ENCODE data around the gene PTPN11.
A peak's percentile ranks its signal among the peaks of the same experiment; 100 is the strongest.
"Not testable (repeated sequence)": the region's sequence is repeated elsewhere in the genome, so short reads cannot be mapped to it uniquely, and the experiment has no call there.

The PTPN11 gene

DNA sequence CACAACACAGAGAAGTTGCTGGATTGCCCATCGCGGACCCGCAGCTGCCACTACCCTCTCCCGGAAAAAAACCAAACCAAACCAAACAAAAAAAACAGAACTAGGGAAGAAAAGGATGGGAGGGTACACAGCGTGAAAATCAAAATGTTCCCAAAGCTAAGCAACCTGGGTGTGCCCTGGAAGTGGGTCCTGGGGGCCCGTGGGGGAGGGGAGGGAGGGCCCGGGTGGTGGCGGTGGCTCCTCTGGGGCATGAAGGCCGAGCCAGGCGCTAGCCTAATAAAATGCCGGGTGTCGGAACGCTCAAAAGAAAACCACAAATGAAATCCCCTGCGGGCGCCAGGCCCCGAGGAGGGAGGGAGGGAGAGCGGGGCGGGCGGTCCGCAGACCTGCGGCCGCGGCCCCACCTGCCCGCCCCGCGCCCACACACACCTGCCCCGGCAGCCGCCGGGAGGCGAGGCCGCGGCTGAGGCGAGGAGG, 37.3 kb upstream of the PTPN11 start:
- TF ChIP-seq, protein P1, sequence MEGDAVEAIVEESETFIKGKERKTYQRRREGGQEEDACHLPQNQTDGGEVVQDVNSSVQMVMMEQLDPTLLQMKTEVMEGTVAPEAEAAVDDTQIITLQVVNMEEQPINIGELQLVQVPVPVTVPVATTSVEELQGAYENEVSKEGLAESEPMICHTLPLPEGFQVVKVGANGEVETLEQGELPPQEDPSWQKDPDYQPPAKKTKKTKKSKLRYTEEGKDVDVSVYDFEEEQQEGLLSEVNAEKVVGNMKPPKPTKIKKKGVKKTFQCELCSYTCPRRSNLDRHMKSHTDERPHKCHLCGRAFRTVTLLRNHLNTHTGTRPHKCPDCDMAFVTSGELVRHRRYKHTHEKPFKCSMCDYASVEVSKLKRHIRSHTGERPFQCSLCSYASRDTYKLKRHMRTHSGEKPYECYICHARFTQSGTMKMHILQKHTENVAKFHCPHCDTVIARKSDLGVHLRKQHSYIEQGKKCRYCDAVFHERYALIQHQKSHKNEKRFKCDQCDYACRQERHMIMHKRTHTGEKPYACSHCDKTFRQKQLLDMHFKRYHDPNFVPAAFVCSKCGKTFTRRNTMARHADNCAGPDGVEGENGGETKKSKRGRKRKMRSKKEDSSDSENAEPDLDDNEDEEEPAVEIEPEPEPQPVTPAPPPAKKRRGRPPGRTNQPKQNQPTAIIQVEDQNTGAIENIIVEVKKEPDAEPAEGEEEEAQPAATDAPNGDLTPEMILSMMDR (IDR thresholded peaks at IDR 0.05), result no peak
- Histone ChIP-seq H3K27ac (peak overlapping the region; percentile 63 to 92), H3K4me3 (peak overlapping the region; percentile 97)
- no peak for DNase-seq (ENCODE audit: low spot score)

DNA sequence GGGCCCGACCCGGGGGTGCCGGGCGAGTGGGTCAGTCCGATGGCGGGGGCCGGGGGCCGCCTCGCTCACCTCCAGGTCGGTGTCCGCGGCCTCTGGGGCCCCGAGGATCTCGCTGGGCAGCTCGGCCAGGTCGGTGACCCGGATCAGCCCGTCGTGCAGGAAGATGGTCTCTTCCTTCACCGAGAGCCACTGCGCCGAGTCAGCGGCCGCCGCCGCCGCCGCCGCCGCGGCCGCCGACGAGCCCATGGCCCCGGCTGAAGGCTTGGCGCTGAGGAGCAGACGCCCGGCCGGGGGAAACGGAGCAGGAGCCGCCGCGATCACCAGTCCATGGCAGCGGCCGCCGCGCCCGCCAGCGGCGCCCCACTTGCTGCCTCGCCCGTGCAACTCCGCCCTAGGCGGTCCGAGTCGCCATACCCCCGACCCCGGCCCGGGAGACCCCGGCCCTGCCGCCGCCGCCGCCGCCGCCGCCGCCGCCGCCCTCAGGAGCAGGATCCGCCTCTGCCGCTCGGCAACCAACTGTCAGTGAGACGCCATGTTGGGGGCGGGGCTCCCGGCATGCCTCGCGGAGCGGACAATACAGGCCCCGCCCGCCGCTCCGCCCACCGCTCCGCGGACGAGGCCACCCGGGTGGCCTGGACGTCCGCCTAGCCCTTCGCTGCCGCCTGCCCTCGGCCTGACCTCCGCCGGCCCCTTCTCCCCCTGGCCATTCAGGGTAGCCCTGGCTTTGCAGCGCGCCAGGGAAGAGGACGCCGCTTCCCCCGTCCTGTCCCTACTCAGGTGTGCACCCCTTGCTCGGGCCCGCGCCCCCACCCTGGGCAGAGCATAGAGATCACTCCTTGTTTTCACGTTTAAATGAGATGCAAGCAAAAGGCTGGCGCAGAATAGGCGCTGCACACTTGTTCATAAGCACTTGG, 36.6 kb upstream of the PTPN11 start, which contains the start of gene HECTD4:
Gene HECTD4 (minus strand): TSS at position 549 of the 914 bp plus-strand sequence. CDS start 303 bp downstream, at position 246.
- peak; percentile 93 for DNase-seq (ENCODE audit: low spot score)
- H3K27ac ChIP-seq, result peak within 1 kb of the TSS; percentile 63 to 92

DNA sequence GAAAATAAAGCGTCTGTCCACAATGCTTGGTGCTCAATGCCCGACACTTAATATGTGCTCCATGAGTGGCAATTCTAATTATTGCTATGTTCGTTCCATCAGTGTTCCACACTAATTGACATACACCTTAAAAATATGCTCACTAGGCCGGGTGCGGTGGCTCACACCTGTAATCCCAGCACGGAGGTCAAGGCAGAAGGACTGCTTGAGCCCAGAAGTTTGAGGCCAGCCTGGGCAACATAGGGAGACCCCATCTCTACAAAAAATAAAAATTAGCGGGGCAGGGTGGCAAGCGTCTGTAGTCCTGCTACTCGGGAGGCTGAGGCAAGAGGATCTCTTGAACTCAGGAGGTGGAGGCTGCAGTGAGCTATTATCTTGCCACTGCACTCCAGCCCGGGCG, 35.9 kb upstream of the PTPN11 start:
- TF ChIP-seq, protein P1 (IDR thresholded peaks at IDR 0.05), result no peak
- peak overlapping the region; percentile 97 for H3K4me3 ChIP-seq
- peak overlapping the region in 1 of 2 donors; percentile 92 for H3K27ac ChIP-seq
- DNase-seq (ENCODE audit: low spot score), result no peak

More for the DNA sequence above, 36.6 kb upstream of the PTPN11 start, which contains the start of gene HECTD4:
- TF ChIP-seq, protein P1 (IDR thresholded peaks at IDR 0.05), result no peak
- peak within 1 kb of the TSS; percentile 97 for H3K4me3 ChIP-seq

DNA sequence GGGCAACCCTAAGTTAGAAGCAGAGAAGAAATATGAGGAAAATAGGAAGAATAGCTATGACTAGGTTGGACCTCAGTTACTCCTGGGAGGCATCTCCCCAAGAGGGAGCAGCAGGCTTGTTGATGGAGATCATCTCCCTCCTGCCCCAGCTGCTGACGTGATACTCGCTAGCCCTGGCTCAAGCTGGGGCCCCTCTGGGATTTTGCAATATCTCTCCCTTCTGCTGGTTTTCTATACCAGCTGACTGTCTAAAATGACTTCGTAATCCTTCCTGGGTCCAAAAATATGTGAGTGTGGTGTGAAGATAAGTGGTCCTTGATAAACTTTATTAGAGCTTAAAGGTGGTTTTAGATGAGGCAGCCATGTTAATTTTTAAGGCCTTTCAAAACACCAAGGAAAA, 32.0 kb upstream of the PTPN11 start:
- H3K4me3 ChIP-seq, result no peak overlapping the region
- DNase-seq (ENCODE audit: low spot score), result no peak
- TF ChIP-seq, protein P1 (IDR thresholded peaks at IDR 0.05), result no peak
- H3K27ac ChIP-seq, result peak overlapping the region in 1 of 2 donors; percentile 10

DNA sequence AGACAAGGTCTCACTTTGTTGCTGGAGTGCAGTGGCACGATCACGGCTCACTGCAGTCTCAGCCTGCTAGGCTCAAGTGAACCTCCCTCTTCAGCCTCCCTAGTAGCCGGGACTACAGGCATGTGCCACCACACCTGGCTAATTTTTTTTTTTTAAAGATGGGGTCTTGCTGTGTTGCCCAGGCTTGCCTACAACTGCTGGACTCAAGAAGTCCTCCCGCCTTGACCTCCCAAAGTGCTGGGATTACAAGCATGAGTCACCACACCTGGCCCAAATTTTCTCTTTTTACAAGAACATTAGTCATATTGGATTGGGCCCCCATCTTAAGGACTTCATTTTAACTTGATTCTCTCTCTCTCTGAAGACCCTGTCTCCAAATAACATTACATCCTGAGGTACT, 29.5 kb upstream of the PTPN11 start:
- TF ChIP-seq, protein P1 (IDR thresholded peaks at IDR 0.05), result no peak
- H3K4me3 ChIP-seq, result no peak overlapping the region
- no peak overlapping the region for H3K27ac ChIP-seq
- no peak for DNase-seq (ENCODE audit: low spot score)

DNA sequence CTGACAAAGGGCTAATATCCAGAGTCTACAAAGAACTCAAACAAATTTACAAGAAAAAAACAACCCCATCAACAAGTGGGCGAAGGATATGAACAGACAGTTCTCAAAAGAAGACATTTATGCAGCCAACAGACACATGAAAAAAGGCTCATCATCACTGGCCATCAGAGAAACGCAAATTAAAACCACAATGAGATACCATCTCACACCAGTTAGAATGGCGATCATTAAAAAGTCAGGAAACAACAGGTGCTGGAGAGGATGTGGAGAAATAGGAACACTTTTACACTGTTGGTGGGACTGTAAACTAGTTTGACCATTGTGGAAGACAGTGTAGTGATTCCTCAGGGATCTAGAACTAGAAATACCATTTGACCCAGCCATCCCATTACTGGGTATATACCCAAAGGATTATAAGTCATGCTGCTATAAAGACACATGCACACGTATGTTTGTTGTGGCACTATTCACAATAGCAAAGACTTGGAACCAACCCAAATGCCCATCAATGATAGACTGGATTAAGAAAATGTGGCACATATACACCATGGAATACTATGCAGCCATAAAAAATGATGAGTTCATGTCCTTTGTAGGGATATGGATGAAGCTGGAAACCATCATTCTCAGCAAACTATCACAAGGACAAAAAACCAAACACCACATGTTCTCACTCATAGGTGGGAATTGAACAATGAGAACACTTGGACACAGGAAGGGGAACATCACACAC, 28.7 kb upstream of the PTPN11 start:
- not testable (repeated sequence) for H3K27ac ChIP-seq; H3K4me3 ChIP-seq; DNase-seq (ENCODE audit: low spot score)

DNA sequence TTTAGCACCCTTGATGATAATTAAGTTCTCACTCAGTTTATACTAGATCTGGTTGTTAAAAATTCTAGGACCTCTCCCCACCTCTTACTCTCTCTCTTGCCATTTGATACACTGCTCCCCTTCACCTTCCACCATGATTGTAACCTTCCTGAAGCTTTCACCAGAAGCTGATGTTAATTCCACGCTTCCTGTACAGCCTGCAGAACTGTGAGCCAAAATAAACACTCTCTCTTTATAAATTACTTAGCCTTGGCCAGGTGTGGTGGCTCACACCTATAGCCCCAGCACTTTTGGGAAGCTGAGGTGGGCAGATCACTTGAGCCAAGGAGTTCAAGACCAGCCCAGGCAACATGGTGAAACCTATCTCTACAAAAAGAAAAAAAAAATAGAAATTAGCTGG, 25.4 kb upstream of the PTPN11 start:
- Histone ChIP-seq H3K4me3 (no peak overlapping the region), H3K27ac (no peak overlapping the region)

More for the DNA sequence above, 25.4 kb upstream of the PTPN11 start:
- TF ChIP-seq, protein P1 (IDR thresholded peaks at IDR 0.05), result no peak
- DNase-seq (ENCODE audit: low spot score), result no peak

Data from coronary artery (tissue), 2 donors.